Peyer's patch (tissue), 4 donors: ENCODE measurements around the gene PTPN22.

Experiments
- CTCF ChIP-seq, 6 experiments: fragments of 450-650 bp in 4 of 6; fragments of 200-600 bp in 2 of 6; sonication (generic) in 1 of 6; IDR thresholded peaks; one replicate each; pipeline ENCODE4 v1.5.1; 2017 to 2019; ENCODE audit warnings: antibody characterized with exemption in 6 of 6, mild to moderate bottlenecking in 3 of 6, moderate library complexity in 1 of 6
- POLR2A ChIP-seq, 2 donors: fragments of 450-650 bp; IDR thresholded peaks; one replicate each; pipeline ENCODE4 v1.5.1; 2017; ENCODE audit warnings: antibody characterized with exemption in 2 of 2, mild to moderate bottlenecking in 2 of 2, moderate library complexity in 2 of 2

GRCh38 chr1:113782406-113782805 is 89.1 kb downstream of the PTPN22 start:
- TF ChIP-seq CTCF (IDR thresholded peaks at IDR 0.05) (no peak), POLR2A (IDR thresholded peaks at IDR 0.05) (no peak)
